Activated T-helper 1 cell treated with Interleukin-2 at 50 U/mL for 16 hours (primary cell): ENCODE results near the gene SPNS3.

ENCODE experiments used
- DNase-seq: peaks from one replicate; pipeline ENCODE4 v3.0.0-alpha.2; 2020; ENCODE audit warnings: low read depth

Gene SPNS3, protein sequence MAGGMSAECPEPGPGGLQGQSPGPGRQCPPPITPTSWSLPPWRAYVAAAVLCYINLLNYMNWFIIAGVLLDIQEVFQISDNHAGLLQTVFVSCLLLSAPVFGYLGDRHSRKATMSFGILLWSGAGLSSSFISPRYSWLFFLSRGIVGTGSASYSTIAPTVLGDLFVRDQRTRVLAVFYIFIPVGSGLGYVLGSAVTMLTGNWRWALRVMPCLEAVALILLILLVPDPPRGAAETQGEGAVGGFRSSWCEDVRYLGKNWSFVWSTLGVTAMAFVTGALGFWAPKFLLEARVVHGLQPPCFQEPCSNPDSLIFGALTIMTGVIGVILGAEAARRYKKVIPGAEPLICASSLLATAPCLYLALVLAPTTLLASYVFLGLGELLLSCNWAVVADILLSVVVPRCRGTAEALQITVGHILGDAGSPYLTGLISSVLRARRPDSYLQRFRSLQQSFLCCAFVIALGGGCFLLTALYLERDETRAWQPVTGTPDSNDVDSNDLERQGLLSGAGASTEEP

DNA sequence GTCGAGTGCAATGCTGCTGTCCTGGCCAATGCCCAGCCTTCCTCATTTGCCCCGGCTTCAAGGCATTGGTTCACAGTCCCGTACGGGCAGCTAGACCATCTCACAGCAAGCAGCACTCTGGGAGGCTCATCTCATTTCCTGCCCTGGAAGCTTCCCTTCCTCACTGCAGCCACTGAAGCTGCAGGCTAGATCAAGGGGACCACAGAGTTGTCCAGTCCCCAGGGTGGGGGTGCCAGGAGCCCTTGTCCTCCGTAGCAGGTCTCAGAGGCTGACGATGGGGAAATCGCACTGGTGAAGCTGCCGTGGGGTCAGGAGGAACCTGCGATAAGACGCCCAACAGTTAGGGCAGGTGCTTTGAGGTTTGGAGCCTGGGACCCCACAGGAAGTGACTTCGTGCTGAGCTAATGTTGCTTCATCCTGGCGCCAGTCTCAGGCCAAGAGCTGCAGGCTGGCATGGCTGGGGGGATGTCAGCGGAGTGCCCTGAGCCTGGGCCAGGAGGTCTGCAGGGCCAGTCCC lies at the start of gene SPNS3:
TSS of gene SPNS3 (plus strand) at position 426 of the 517 bp plus-strand sequence. CDS start at position 454, 28 bp downstream.
- DNase-seq, result no peak

DNA sequence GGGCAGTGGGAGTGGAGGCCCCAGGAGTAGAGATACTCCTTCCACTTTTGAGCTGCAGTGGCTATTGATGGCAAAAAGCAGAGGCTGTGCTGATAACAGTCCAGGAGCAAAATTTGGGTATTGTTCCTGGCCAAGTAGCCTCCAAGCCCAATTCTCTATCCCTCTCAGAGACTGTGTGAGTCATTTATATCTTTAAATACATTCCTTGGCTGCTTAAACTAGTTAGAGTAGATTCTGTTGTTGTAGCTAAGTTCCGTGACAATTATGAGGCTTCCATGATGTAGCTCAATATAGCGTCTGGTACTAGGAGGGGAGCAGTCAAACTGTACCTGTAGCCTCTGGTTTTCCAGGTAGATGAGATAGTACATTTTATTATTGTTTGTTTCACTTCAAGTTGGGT lies 47.3 kb upstream of the SPNS3 start:
- DNase-seq, result no peak

DNA sequence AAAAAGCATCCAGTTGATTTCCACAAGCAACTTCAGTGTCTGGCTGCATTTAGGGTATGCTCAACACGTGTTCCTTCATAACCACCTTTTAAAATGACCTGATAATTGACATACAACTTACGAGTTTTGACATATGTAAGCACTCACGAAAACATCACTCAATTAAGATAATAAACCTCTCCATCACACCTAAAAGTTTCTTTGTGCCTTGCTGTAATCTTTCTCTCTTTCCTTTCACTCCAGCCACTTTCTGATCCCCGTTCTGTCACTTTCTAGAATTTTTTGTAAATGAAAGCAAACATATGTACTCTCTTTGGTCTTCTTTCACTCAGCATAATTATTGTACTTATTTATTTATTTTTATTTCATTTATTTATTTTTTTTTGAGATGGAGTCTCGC lies 46.6 kb upstream of the SPNS3 start:
- DNase-seq, result no peak

DNA sequence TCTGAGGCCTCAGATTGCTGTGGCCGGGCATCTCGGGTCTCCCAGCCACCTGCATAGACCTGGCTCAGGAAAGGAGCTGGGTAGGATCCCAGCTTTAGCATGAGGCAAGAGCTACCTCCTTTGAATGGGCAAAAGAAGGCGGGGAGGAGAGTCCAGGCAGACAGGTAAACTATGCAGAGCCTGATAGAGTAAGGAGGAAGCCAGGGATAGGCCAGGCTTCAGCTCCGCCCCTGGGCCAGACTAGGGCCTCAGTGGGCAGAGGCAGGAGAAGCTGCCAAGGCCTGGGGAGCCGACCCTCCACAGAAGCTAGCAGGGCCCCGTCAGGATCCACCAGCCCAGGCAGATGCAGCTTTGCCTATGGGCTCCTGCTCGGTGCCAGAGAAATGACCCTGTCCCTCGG lies 44.7 kb upstream of the SPNS3 start:
- no peak for DNase-seq

DNA sequence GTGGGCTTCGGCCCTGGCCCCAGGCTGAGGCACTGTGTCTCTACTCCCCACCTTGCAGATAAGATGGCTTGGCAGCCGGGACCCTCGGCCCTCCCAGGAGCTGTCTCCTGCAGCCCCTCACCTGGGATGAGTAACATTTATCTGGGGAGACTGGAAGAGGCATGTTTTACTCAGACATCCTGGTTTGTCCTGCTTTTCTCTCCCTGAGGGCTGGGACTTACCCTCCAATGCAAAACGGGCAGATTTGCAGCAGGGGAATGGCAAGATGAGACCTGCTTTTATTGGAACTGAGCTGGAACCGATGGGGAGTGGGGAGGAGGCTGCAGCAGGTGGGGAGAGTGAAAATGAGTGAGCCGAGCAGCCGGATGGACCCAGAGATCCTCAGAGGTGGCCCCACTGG lies 39.9 kb upstream of the SPNS3 start:
- no peak for DNase-seq

DNA sequence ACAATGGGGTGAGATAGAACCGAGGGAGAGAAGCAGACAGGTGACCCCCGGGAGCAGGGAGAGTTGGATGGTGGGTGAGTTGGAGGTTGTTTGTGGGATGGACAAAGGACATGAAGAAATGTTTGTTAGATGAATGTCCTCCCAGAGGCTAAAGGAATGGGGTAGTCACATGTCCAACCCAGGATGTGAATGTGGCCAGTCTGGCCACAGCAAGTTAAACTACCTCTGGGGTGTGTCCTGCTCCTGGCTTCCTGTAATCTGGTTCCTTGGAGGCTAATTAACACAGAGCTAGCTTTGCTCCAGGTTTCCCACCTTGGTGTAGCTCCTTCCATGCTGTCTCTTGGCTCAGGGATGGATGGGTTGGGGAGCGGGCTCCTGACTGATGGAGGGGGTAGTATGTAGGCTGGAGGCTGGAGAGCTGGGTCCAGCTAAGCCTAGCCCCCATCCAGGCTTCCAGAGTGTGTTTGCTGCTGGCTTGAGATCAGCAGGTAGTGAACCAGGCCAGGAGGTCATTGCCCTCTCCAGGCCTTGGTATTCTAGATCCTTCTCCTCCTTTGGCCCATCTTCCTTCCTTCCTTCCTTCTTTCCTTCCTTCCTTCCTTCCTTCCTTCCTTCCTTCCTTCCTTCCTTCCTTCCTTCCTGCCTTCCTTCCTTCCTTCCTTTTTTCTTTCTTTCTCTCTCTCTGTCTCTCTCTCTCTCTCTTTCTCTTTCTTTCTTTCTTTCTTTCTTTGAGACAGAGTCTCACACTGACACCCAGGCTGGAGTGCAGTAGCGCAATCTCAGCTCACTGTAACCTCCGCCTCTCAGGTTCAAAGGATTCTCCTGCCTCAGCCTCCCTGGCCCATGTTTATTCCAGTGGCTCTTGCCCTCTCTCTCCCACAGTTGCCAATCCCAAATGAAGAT lies 39.3 kb upstream of the SPNS3 start:
- DNase-seq, result no peak

DNA sequence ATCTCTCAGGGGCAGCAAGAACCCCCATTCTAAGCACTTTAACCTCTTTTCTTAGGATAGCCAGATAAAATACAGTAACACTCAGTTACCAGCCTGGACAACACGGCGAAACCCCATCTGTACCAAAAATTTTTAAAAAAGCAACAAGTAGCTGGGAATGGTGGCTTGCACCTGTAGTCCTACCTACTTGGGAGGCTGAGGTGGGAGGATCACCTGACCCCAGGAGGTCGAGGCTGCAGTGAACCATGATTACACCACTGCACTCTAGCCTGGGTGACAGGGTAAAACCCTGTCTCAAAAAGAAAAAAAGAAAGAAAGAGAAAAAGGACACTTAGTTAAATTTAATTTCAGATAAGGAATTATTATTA lies 38.6 kb upstream of the SPNS3 start:
- no peak for DNase-seq

DNA sequence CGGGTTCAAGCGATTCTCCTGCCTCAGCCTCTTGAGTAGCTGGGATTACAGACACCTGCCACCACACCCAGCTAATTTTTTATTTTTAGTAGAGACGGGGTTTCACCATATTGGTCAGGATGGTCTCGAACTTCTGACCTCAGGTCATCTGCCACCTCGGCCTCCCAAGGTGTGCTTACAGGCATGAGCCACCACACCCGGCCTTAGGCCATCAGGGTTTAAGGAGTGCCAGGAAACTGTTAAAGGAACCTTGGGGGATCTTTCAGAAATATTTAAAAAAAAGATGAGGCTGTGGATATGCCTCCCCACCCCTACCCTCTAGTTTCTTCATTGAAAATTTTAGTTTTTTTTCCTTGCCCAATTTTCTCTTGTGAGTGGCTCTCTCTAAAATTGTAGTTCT lies 35.9 kb upstream of the SPNS3 start:
- DNase-seq, result no peak

DNA sequence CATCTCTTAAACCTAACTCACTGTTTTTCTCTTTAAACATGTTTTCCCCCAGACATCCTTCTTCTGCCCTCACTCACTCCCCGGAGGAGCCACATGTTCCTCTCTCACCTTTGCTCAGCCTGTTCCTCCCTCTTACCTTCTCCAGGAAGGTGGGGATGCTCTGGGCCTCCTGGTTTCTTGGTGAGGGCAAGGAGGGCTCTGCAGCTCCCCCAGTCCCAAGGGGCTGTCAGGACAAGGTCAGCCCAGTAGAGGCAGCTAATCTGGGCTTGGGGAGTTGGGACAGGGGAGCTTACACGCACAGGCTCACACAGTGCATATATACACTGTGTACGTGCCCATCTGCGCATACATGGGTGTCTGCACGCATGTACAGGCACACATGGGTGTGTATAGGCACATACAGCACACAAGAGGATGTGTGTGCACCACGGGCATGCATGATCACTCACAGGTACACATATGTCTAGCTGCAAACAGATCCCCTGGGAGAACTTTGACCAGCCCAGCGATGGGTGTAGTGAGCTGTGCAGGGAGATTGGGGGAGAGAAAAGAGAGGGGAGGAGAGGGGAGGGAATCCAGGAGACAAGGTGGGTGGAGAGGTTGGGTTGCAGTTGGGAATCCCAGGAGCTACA lies 28.6 kb upstream of the SPNS3 start:
- no peak for DNase-seq

DNA sequence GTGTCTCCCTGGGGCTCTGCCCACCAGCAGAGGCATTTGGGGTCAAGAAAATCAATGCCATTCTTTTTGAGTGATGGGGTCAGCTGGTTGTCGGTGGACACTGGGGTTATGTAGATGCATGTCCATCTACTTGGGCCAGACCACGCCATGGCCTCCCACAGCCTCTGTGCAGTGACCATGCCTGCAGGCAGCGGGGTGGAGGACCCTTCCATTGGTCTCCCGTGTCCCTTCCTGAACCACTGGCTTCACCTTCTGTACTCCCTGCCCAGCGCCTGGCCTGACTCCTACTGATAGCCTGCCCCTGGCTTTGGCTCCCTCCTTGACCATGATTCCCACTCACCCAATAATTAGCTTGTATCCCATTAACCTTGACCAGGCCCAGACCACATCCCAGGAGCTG lies 28.0 kb upstream of the SPNS3 start:
- DNase-seq, result no peak

DNA sequence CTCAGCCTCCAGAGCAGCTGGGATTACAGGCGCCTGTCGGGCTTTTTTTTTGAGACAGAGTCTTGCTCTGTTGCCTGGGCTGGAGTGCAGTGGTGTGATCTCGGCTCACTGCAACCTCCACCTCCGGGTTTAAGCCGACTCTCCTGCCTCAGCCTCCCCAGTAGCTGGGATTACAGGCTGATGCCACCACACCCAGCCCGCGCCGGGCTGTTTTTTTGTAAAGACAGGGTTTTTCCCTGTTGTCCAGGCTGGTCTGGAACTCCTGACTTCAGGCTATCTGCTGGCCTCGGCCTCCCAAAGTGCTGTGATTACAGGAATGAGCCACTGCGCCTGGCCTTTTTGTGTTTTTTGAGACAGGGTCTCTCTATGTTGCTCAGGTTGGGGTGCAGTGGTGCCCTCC lies 27.4 kb upstream of the SPNS3 start:
- no peak for DNase-seq

DNA sequence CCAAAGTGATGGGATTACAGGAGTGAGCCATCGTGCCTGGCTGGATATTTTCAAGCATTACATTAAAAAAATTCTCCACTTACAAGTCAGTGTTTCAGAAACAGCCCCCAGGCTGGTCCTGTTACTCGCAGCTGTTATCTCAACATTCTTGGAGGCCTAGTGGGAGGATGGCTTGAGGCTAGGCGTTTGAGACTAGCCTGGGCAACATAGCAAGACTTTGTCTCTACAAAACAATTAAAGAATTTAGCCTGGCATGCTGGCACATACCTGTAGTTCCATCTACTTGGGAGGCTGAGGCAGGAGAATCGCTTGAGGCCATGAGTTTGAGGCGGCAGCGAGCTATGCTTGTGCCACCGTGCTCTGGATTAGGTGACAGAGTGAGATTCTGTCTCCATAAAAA lies 26.5 kb upstream of the SPNS3 start:
- DNase-seq, result no peak

DNA sequence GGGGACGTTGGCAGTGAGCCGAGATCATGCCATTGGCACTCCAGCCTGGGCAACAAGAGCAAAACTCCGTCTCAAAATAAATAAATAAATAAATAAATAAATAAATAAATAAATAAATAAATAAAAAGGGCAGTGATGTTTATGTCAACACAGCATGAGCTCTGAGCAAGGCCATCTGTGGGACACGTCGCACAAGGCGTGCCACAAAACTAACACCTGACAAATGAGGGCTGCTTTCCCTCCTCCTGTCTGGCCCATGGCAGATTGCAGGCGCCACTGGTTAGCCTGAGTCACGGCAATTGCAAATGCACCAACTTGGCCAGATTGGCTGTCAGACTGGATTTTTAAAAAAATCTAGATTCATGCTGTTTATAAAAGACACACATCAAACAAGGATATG lies 25.9 kb upstream of the SPNS3 start:
- DNase-seq, result no peak

DNA sequence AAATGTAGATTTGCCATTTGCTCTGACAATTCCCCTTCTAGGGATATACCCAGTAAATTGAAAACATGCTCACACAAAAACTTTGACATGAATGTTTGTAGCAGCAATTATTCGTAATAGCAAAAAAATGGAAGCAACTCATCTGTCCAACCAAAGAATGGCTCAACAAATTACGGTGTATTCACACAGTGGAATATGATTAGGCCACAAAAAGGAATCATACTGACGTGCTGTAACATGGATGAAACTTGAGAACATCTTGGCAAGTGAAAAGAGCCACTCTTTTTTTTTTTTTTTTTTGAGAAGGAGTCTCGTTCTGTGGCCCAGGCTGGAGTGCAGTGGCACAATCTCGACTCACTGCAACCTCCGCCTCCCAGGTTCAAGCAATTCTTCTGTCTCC lies 24.1 kb upstream of the SPNS3 start:
- DNase-seq, result no peak

DNA sequence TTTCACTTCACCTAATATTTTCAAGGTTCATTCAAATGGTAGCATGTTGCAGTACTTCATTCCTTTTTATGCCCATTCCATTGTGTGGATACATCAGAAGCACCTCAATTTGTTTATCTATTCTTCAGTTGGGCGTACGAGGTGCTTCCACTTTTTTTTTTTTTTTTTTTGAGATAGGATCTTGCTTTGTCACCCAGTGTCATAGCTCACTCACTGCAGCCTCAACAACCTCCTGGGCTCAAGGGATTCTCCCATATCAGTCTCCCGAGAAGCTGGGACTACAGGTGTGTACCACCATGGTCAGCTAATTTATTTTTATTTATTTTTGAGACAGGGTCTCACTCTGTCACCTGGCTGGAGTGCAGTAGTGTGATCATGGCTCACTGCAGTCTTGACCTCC lies 22.5 kb upstream of the SPNS3 start:
- no peak for DNase-seq

DNA sequence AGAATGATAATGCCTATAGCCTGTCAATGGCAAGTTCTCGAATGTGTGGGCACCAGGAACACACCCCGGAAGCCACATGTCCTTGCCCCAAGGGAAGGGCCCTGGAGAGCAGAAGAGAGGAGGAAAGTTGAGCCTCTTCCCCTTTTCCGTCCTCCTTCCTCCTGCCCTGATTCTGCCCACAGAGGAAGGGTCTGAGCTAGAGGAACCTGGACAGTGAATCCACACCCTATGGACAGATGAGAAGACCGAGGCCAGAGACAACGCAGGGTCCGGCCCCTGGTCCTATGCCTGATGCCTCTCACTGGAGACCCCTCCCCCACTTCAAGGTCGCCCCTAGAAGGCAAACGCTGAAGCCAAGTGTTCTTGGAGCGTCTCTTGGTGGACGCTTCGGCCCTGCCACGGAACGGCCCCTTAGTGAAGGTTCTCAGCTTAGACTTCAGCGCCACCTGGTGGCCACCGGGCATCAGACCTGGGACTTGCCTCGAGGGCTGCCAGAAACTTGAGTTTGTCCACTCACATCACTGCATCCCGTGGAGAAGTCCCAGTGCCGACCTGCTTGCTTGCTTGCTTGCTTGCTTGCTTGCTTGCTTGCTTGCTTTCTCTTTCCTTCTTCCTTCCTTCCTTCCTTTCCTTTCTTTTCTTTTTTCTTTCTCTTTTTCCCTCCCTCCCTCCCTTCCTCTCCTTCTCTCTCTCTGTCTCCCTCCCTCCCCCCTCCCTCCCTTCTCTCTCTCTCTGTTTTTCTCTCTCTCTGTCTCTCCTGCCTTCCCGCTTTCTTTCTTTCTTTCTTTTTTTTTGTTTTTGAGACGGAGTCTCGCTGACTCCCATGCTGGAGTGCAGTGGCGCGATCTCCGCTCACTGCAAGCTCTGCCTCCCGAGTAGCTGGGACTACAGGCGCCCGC lies 20.6 kb upstream of the SPNS3 start:
- DNase-seq, result peak; percentile 78

DNA sequence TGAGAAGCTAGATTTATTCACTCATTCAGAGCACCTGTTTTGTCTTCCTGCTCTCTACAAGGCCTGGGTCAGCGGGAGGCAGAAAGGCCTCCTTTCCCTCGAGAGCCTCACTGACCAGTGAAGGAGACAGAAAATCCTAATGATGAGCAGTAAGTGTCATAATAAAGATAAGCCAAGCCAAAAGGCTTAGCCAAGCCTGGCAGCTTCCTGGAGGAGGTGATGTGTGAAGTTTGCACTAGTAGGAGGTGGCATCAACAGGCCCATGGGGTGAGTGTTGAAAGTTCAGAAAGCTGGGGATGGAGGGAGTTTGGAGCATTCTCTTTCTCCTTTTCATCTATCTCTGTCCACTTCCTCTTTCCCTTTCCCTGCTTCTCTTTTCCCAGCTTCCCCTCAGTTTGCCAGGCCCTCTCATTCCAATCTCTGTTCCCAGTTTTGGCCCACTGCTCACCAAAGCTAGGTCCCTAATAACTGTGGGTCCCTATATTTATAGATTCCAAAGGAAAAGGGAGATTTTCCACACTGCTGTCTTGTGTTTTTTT lies 16.5 kb upstream of the SPNS3 start:
- no peak for DNase-seq

DNA sequence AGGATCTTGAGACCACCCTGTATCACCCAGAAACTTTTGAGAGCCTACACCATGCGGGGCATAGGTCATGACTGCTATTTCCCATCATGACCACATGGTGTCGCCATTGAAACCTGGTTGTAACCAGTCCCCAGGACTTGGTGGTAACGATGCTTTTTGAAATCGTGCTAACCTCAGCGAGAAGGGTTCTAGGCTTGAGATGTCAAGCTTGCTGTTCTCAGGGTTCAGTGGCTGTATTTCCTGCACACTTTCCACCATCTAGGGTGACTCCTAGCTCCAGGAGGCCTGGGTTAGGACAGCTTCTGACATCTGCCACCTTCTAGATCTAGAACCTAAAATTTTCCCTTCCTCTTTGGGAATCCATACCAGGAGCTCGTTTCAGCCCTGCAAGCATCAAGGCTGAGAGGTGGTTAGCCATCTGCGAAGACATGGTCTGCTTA lies 13.0 kb upstream of the SPNS3 start:
- DNase-seq, result no peak

DNA sequence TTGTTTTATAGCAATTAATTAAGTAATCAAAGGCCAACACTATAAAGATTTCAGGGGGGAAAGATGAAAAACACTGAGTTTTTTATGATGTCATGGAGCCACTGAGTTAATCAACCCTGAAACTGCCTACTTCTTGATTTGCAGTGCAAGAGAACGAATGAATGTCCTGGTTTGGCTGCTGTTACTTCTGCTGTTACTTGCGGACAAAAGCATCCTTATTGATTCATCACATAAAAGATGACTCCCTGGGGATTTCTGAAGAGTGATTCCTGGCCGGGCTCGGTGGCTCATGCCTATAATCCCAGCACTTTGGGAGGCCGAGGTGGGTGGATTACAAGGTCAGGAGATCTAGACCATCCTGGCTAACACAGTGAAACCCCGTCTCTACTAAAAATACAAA lies 10.9 kb upstream of the SPNS3 start:
- DNase-seq, result no peak

DNA sequence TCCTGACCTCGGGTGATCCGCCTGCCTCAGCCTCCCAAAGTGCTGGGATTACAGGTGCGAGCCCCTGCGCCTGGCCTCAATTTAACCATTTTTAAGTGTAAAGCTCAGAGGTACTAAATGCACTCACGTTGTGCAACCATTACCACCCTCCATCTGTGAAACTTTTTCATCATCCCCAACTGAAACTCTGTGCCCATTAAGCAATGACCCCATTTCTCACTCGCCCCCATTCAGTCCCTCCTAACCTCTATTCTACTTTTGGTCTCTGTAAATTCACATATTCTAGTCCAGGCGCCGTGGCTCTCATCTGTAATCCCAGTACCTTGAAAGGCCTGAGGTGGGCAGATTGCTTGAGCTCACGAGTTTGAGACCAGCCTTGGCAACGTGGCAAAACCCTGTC lies 8.3 kb upstream of the SPNS3 start:
- no peak for DNase-seq
